Activated T-helper 2 cell treated with anti-CD3 and anti-CD28 coated beads, Interferon-gamma antibody, Interleukin-2, Interleukin-4, amounts not matched to agents 10 μg/mL and 5 μg/mL and 100 μg/mL, durations not matched to agents 14 hours and 24 hours and 36 hours (primary cell): Measurements from ENCODE around the gene AMY2A. TPM values are rescaled to one million over a fixed set of nuclear protein-coding genes. Genes with fewer than 3 reads are reported as not detected.
"Not testable (repeated sequence)": the region's sequence is repeated elsewhere in the genome, so short reads cannot be mapped to it uniquely, and the experiment has no call there.

Experiments used
- DNase-seq: peaks from one replicate; pipeline ENCODE4 v3.0.0; 2021; ENCODE audit warnings: low spot score
- H3K27ac Mint-ChIP-seq: one replicate; pipeline ENCODE4 v1.8.0; 2021; ENCODE audit warnings: mixed read lengths
- H3K27me3 Mint-ChIP-seq: one replicate; pipeline ENCODE4 v1.8.0; 2021; ENCODE audit warnings: low read depth, mixed read lengths
- H3K36me3 Mint-ChIP-seq: one replicate; pipeline ENCODE4 v1.8.0; 2021; ENCODE audit warnings: low read depth, mixed read lengths
- H3K4me1 Mint-ChIP-seq: one replicate; pipeline ENCODE4 v1.8.0; 2021; ENCODE audit warnings: low read depth, mixed read lengths
- H3K4me3 Mint-ChIP-seq: one replicate; pipeline ENCODE4 v1.8.0; 2021; ENCODE audit warnings: low read depth, mild to moderate bottlenecking, moderate library complexity, mixed read lengths
- H3K9me3 Mint-ChIP-seq: one replicate; pipeline ENCODE4 v1.8.0; 2021; ENCODE audit warnings: mixed read lengths
- intact Hi-C: fragments of 100-400 bp; cut with micrococcal nuclease; formaldehyde crosslinking; loops from one replicate; pipeline ENCODE4 v1.15.1; 2023
- total RNA-seq: library from RNA; stranded (reverse); gene quantifications from 2 replicates; pipeline ENCODE4 v1.2.3, GENCODE V29; 2022

AMY2A gene
- total RNA-seq, 1 donor from 2014 or later = not detected

- H3K4me3 Mint-ChIP-seq, H3K27me3 Mint-ChIP-seq, intact Hi-C loops, H3K27ac Mint-ChIP-seq, H3K9me3 Mint-ChIP-seq, DNase-seq, H3K36me3 Mint-ChIP-seq, H3K4me1 Mint-ChIP-seq: not testable (repeated sequence)
Measured at GRCh38 chr1:103650889-103651288, 33.7 kb downstream of the AMY2A start.

- H3K4me3 Mint-ChIP-seq, H3K36me3 Mint-ChIP-seq, H3K9me3 Mint-ChIP-seq, DNase-seq, H3K27me3 Mint-ChIP-seq, intact Hi-C loops, H3K27ac Mint-ChIP-seq, H3K4me1 Mint-ChIP-seq: not testable (repeated sequence)
Measured at GRCh38 chr1:103654133-103654532, 36.9 kb downstream of the AMY2A start.

- DNase-seq, H3K36me3 Mint-ChIP-seq, intact Hi-C loops, H3K4me1 Mint-ChIP-seq, H3K27ac Mint-ChIP-seq, H3K27me3 Mint-ChIP-seq, H3K9me3 Mint-ChIP-seq, H3K4me3 Mint-ChIP-seq: not testable (repeated sequence)
Measured at GRCh38 chr1:103655460-103655859, 38.2 kb downstream of the AMY2A start, which contains the start of gene AMY1A. TSS of gene AMY1A (plus strand) at chr1:103655760. CDS start at chr1:103656331, 571 bp downstream.

Other genes starting within 250 kb of the AMY2A start
- 15.9 and 19.3 TPM in 2 replicates for gene RNPC3, start 91.7 kb upstream of the AMY2A start, total RNA-seq
- 3.2 and 3.5 TPM in 2 replicates for gene AMY2B, start 45.8 kb upstream of the AMY2A start, total RNA-seq
- not detected in 2 replicates for gene AMY1A, start 38.3 kb downstream of the AMY2A start, total RNA-seq
- not detected in 2 replicates for gene AMY1B, start 78.8 kb downstream of the AMY2A start, total RNA-seq
- gene AMY1C, start 132.5 kb downstream of the AMY2A start, total RNA-seq = not detected in 2 replicates